GM12874 (cell line): ENCODE measurements around the gene PNPO.

Source experiments
- CTCF ChIP-seq: IDR thresholded peaks from 2 replicates; pipeline ENCODE4 v1.5.1; 2011; ENCODE audit warnings: low read depth, mild to moderate bottlenecking, control low read depth, low read length, moderate library complexity; ENCODE audit not compliant: insufficient read depth

Gene PNPO

GRCh38 chr17:47993031-47993564 lies 51.7 kb downstream of the PNPO start:
- TF ChIP-seq CTCF, result no peak

GRCh38 chr17:47993964-47994363 lies 52.6 kb downstream of the PNPO start:
- TF ChIP-seq CTCF, result no peak

- no peak for TF ChIP-seq CTCF
Observed at GRCh38 chr17:47994724-47995123, 53.4 kb downstream of the PNPO start.

GRCh38 chr17:47995241-47995935 lies 54.0 kb downstream of the PNPO start:
- no peak for TF ChIP-seq CTCF

- no peak for TF ChIP-seq CTCF
Observed at GRCh38 chr17:47996201-47996600, 54.8 kb downstream of the PNPO start.

GRCh38 chr17:47997586-47997985 lies 56.2 kb downstream of the PNPO start:
- no peak for TF ChIP-seq CTCF

GRCh38 chr17:47998044-47998443 lies 56.7 kb downstream of the PNPO start:
- TF ChIP-seq CTCF, result no peak
